ENCODE results near the gene DENND2A. TPM values are rescaled to one million over a fixed set of nuclear protein-coding genes. Genes with fewer than 3 reads are reported as not detected.

Gene DENND2A
- total RNA-seq, 1 experiment from 2014 or later, result 10.0 TPM

GRCh38 chr7:140478246-140479061 lies 162.2 kb downstream of the DENND2A start (continued):
- TF ChIP-seq PREB (CRISPR knock-in tag; IDR thresholded peaks at IDR 0.05; ENCODE audit: borderline replicate concordance) (no peak), ZNF138 (CRISPR knock-in tag; conservative IDR thresholded peaks at IDR 0.05) (no peak), ZNF232 (CRISPR knock-in tag; IDR thresholded peaks at IDR 0.05) (0 out of 2 replicates have a peak, but pooled peaks have one; percentile 12), ATF1 (CRISPR knock-in tag; IDR thresholded peaks at IDR 0.05) (no peak), FOXP4 (CRISPR knock-in tag; IDR thresholded peaks at IDR 0.05) (0 out of 2 replicates have a peak, but pooled peaks have one; percentile 10), CDX4 (CRISPR knock-in tag; IDR thresholded peaks at IDR 0.05; ENCODE audit: borderline replicate concordance) (no peak), E2F1 (CRISPR knock-in tag; IDR thresholded peaks at IDR 0.05) (no peak), RELA (CRISPR knock-in tag; IDR thresholded peaks at IDR 0.05; ENCODE audit: borderline replicate concordance) (no peak)

- H3K36me3 Mint-ChIP-seq, result peaks cover 2% of the 10 kb centered on the region
- H3K9me3 Mint-ChIP-seq, result no peaks in the 10 kb centered on the region
- peak overlapping the region; percentile 97 for H3K4me3 Mint-ChIP-seq
- DNase-seq (ENCODE audit: low spot score) (no peak), ATAC-seq (no peak)
- ChIA-PET CTCF (interaction anchor here (0.8 to 3.0 kb wide), 5 partner anchors 9 to 177 kb away, joined by 3 to 11 read pairs (median 3); no protein-coding TSS in a partner anchor), POLR2A (no interaction called here)
- H3K27me3 Mint-ChIP-seq (ENCODE audit: low read depth), result no peaks in the 10 kb centered on the region
- peak overlapping the region; percentile 86 for H3K27ac Mint-ChIP-seq
- H3K4me1 Mint-ChIP-seq, result peaks cover 45% of the 10 kb centered on the region
- TF ChIP-seq E2F1 (CRISPR knock-in tag; IDR thresholded peaks at IDR 0.05) (no peak), ZNF423 (CRISPR knock-in tag; IDR thresholded peaks at IDR 0.05) (no peak), ZSCAN18 (CRISPR knock-in tag; IDR thresholded peaks at IDR 0.05) (no peak), JUN (CRISPR knock-in tag; IDR thresholded peaks at IDR 0.05) (no peak), PREB (CRISPR knock-in tag; IDR thresholded peaks at IDR 0.05; ENCODE audit: borderline replicate concordance) (no peak), ATF1 (CRISPR knock-in tag; IDR thresholded peaks at IDR 0.05) (no peak), RORB (CRISPR knock-in tag; IDR thresholded peaks at IDR 0.05) (no peak), E2F5 (CRISPR knock-in tag; IDR thresholded peaks at IDR 0.05) (no peak), SP1 (CRISPR knock-in tag; conservative IDR thresholded peaks at IDR 0.05) (no peak), SOX15 (CRISPR knock-in tag; IDR thresholded peaks at IDR 0.05) (no peak), STAT6 (CRISPR knock-in tag; conservative IDR thresholded peaks at IDR 0.05; ENCODE audit: low read depth) (no peak), ERG (CRISPR knock-in tag; IDR thresholded peaks at IDR 0.05) (no peak), TEAD1 (CRISPR knock-in tag; IDR thresholded peaks at IDR 0.05) (no peak)
These were observed 163.8 kb downstream of the DENND2A start for GRCh38 chr7:140476698-140477261.
